Neural progenitor cell (in vitro differentiated cells): Measurements from ENCODE around the gene RAI1.

Experiments
- EZH2 ChIP-seq: fragments of 200-600 bp; sonication (generic); IDR thresholded peaks from 2 replicates; pipeline ENCODE4 v1.6.1; 2017; ENCODE audit warnings: antibody characterized with exemption, mild to moderate bottlenecking, moderate library complexity
- EZH2phosphoT487 ChIP-seq: fragments of 200-600 bp; sonication (generic); IDR thresholded peaks from 2 replicates; pipeline ENCODE4 v1.6.1; 2017; ENCODE audit warnings: antibody characterized with exemption
- TF ChIP-seq, protein P1 (sequence below): fragments of 200-600 bp; sonication (generic); IDR thresholded peaks from 2 replicates; pipeline ENCODE4 v1.5.1; 2017; ENCODE audit warnings: antibody characterized with exemption, mild to moderate bottlenecking

DNA sequence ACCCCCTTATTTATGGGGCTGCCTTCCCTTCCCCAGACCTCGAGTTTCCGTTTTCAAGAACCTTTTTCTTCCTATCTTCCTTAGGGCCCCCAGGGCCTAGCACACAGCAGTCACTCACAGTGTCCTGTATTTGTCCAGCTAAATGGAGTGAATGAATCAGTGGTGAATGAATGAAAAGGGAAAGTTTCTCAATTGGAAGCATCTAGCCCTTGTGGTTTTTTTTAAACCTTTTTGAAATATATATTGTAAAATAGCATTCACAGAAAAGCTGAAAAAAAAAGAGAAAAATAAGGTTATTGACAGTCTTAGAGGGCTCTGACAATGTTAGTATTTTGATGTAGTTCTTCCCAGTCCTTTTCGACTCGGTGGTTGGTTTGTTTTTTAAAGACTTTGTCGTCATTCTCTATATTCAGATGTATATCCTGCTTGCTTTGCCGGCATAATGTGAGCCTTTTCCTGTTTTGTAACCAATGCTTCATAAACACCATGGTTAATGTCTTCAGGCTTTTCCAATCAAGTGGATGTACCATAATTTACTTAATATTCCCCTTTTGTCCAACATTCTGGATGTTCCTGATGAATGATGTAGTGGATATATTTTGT is 45.3 kb downstream of the RAI1 start:
- no peak for TF ChIP-seq EZH2
- TF ChIP-seq, protein P1, sequence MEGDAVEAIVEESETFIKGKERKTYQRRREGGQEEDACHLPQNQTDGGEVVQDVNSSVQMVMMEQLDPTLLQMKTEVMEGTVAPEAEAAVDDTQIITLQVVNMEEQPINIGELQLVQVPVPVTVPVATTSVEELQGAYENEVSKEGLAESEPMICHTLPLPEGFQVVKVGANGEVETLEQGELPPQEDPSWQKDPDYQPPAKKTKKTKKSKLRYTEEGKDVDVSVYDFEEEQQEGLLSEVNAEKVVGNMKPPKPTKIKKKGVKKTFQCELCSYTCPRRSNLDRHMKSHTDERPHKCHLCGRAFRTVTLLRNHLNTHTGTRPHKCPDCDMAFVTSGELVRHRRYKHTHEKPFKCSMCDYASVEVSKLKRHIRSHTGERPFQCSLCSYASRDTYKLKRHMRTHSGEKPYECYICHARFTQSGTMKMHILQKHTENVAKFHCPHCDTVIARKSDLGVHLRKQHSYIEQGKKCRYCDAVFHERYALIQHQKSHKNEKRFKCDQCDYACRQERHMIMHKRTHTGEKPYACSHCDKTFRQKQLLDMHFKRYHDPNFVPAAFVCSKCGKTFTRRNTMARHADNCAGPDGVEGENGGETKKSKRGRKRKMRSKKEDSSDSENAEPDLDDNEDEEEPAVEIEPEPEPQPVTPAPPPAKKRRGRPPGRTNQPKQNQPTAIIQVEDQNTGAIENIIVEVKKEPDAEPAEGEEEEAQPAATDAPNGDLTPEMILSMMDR: no peak
- no peak for TF ChIP-seq EZH2phosphoT487
